Measurements from ENCODE around the gene LRRC3. TPM values are rescaled to one million over a fixed set of nuclear protein-coding genes. Genes with fewer than 3 reads are reported as not detected.

Gene LRRC3
- total RNA-seq, 1 donor from 2014 or later = 2.5 TPM

- Histone ChIP-seq H4K20me1 (ENCODE audit: low read depth) (no peaks in the 10 kb centered on the region), H3F3A (ENCODE audit: low read depth) (no peaks in the 10 kb centered on the region), H3K27me3 (no peaks in the 10 kb centered on the region), H3K27ac (no peak overlapping the region), H3K36me3 (no peaks in the 10 kb centered on the region), H3K79me2 (ENCODE audit: low read depth) (no peaks in the 10 kb centered on the region), H3K4me2 (no peak overlapping the region), H3K9ac (no peak overlapping the region), H3K4me3 (no peak overlapping the region), H3K9me3 (ENCODE audit: low read depth) (no peaks in the 10 kb centered on the region), H3K4me1 (no peaks in the 10 kb centered on the region), H2AFZ (replicated peaks) (no peak overlapping the region)
- H3K36me3 Mint-ChIP-seq = no peaks in the 10 kb centered on the region
- H3K9me3 Mint-ChIP-seq = peaks cover 8% of the 10 kb centered on the region
- TF ChIP-seq EZH2 (IDR thresholded peaks at IDR 0.05) = no peak
- no peak for TF ChIP-seq EZH2phosphoT487 (IDR thresholded peaks at IDR 0.05)
- TF ChIP-seq CTCF (IDR thresholded peaks at IDR 0.05) = no peak
- H3K4me1 Mint-ChIP-seq = peaks cover 6% of the 10 kb centered on the region
- no peak overlapping the region for H3K27ac Mint-ChIP-seq
- peaks cover 7% of the 10 kb centered on the region for H3K27me3 Mint-ChIP-seq (ENCODE audit: insufficient read depth, low read depth)
- H3K4me3 Mint-ChIP-seq = no peak overlapping the region
- no peak for DNase-seq (ENCODE audit: low spot score)
Observed at GRCh38 chr21:44418108-44418875, 37.0 kb upstream of the LRRC3 start.

- no peak for DNase-seq (ENCODE audit: low spot score)
- Histone ChIP-seq H3K4me2 (no peak overlapping the region), H3K79me2 (ENCODE audit: low read depth) (no peaks in the 10 kb centered on the region), H3K4me3 (no peak overlapping the region), H3F3A (ENCODE audit: low read depth) (no peaks in the 10 kb centered on the region), H2AFZ (replicated peaks) (no peak overlapping the region), H4K20me1 (ENCODE audit: low read depth) (no peaks in the 10 kb centered on the region), H3K4me1 (no peaks in the 10 kb centered on the region), H3K9ac (no peak overlapping the region), H3K9me3 (ENCODE audit: low read depth) (no peaks in the 10 kb centered on the region), H3K27ac (no peak overlapping the region), H3K27me3 (no peaks in the 10 kb centered on the region), H3K36me3 (no peaks in the 10 kb centered on the region)
- Mint-ChIP-seq H3K27me3 (ENCODE audit: insufficient read depth, low read depth) (peaks cover 8% of the 10 kb centered on the region), H3K9me3 (peaks cover 8% of the 10 kb centered on the region), H3K4me1 (peaks cover 6% of the 10 kb centered on the region), H3K27ac (no peak overlapping the region), H3K36me3 (no peaks in the 10 kb centered on the region), H3K4me3 (no peak overlapping the region)
- TF ChIP-seq EZH2 (IDR thresholded peaks at IDR 0.05) = no peak
- TF ChIP-seq CTCF (IDR thresholded peaks at IDR 0.05) = no peak
- TF ChIP-seq EZH2phosphoT487 (IDR thresholded peaks at IDR 0.05) = no peak
Observed at GRCh38 chr21:44418876-44419230, 36.5 kb upstream of the LRRC3 start.

- no peaks in the 10 kb centered on the region for H3F3A ChIP-seq (ENCODE audit: low read depth)
- H3K9ac ChIP-seq = no peak overlapping the region
- H3K27me3 Mint-ChIP-seq (ENCODE audit: insufficient read depth, low read depth) = peaks cover 7% of the 10 kb centered on the region
- H3K27ac Mint-ChIP-seq = no peak overlapping the region
- H2AFZ ChIP-seq (replicated peaks) = no peak overlapping the region
- H3K9me3 Mint-ChIP-seq = peaks cover 8% of the 10 kb centered on the region
- H3K79me2 ChIP-seq (ENCODE audit: low read depth) = no peaks in the 10 kb centered on the region
- no peaks in the 10 kb centered on the region for H3K4me1 ChIP-seq
- no peaks in the 10 kb centered on the region for H3K9me3 ChIP-seq (ENCODE audit: low read depth)
- H3K36me3 ChIP-seq = no peaks in the 10 kb centered on the region
- no peaks in the 10 kb centered on the region for H4K20me1 ChIP-seq (ENCODE audit: low read depth)
- peak overlapping the region; percentile 18 for H3K4me3 Mint-ChIP-seq
- no peak overlapping the region for H3K4me2 ChIP-seq
- no peak overlapping the region for H3K4me3 ChIP-seq
- no peak for TF ChIP-seq EZH2phosphoT487 (IDR thresholded peaks at IDR 0.05)
- H3K27me3 ChIP-seq = no peaks in the 10 kb centered on the region
- no peak overlapping the region for H3K27ac ChIP-seq
- no peaks in the 10 kb centered on the region for H3K36me3 Mint-ChIP-seq
- peaks cover 6% of the 10 kb centered on the region for H3K4me1 Mint-ChIP-seq
- no peak for DNase-seq (ENCODE audit: low spot score)
Observed at GRCh38 chr21:44419679-44420078, 35.6 kb upstream of the LRRC3 start.

GRCh38 chr21:44420416-44421205 is 34.7 kb upstream of the LRRC3 start:
- Histone ChIP-seq H3K4me3 (no peak overlapping the region), H3K9me3 (ENCODE audit: low read depth) (no peaks in the 10 kb centered on the region), H3K9ac (no peak overlapping the region), H3K4me2 (no peak overlapping the region), H4K20me1 (ENCODE audit: low read depth) (no peaks in the 10 kb centered on the region), H3K4me1 (no peaks in the 10 kb centered on the region), H2AFZ (replicated peaks) (no peak overlapping the region), H3K27ac (no peak overlapping the region), H3F3A (ENCODE audit: low read depth) (no peaks in the 10 kb centered on the region), H3K79me2 (ENCODE audit: low read depth) (no peaks in the 10 kb centered on the region), H3K27me3 (no peaks in the 10 kb centered on the region), H3K36me3 (no peaks in the 10 kb centered on the region)
- H3K36me3 Mint-ChIP-seq = no peaks in the 10 kb centered on the region
- no peak overlapping the region for H3K27ac Mint-ChIP-seq
- TF ChIP-seq CTCF (IDR thresholded peaks at IDR 0.05) (no peak), EZH2 (IDR thresholded peaks at IDR 0.05) (no peak), EZH2phosphoT487 (IDR thresholded peaks at IDR 0.05) (no peak)
- DNase-seq (ENCODE audit: low spot score) = no peak
- H3K4me3 Mint-ChIP-seq = no peak overlapping the region
- peaks cover 2% of the 10 kb centered on the region for H3K4me1 Mint-ChIP-seq
- H3K27me3 Mint-ChIP-seq (ENCODE audit: insufficient read depth, low read depth) = peaks cover 4% of the 10 kb centered on the region
- peaks cover 6% of the 10 kb centered on the region for H3K9me3 Mint-ChIP-seq

Measured in neural progenitor cell (in vitro differentiated cells).